Renal cortex interstitium (tissue), 11 donors: Measurements from ENCODE around the gene TMEM11. TPM values are rescaled to one million over a fixed set of nuclear protein-coding genes. Genes with fewer than 3 reads are reported as not detected.
"Not testable (repeated sequence)": the region's sequence is repeated elsewhere in the genome, so short reads cannot be mapped to it uniquely, and the experiment has no call there.

Experiments used
- DNase-seq, 11 donors: peaks; one replicate each; pipeline ENCODE4 v3.0.0-alpha.2; 2013; ENCODE audit warnings: low read depth in 9 of 11, low spot score in 4 of 11; ENCODE audit errors: extremely low read depth in 1 of 11
- polyA plus RNA-seq, 3 donors: library from polyadenylated mRNA; unstranded; fragments of 120-200 nt; gene quantifications; one replicate each; pipeline ENCODE4 v1.2.1, GENCODE V29; 2013; ENCODE audit not compliant: insufficient read length in 3 of 3

Gene TMEM11
- polyA plus RNA-seq, 3 donors: 20.4 to 24.7 (median 24.4) TPM

DNA sequence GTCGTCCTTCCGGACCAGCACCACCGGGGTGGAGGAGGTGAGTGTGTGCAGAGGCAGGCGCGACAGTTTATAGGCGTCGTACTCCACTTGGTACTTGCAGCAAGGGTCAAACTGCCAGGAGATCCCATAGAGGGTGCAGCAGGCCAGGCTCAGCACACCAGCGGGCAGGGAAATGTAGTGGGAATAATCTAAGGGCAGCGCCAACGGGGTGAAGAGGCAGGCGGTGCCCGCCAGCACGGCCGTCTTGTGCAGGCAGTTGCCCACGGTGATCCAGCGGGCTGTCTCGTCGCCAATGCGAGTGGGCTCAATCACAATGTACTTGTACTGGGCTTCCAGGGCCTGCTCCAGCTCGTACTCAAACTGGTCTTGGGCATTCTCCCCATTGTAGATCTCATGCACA lies 15.6 kb downstream of the TMEM11 start:
- no peak for DNase-seq

DNA sequence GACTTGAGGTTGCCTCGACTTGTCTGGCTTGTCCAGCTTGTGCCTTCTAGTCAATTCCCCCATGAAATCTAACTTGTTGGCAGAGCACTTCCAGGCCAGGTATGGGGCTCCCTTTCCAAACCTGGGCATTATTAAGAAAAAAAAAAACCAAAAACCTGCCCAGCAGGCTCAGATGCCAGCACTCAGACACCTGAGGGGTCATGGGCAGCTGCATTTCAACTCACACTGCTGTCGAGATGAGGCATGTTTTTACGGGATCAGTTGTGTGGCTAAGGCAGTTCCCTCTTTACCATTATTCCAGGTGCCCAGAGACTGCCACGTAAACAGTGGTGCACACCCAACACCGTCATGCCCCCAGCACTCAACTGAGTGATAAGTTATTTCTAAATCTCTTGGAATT lies 17.8 kb downstream of the TMEM11 start:
- DNase-seq: no peak

DNA sequence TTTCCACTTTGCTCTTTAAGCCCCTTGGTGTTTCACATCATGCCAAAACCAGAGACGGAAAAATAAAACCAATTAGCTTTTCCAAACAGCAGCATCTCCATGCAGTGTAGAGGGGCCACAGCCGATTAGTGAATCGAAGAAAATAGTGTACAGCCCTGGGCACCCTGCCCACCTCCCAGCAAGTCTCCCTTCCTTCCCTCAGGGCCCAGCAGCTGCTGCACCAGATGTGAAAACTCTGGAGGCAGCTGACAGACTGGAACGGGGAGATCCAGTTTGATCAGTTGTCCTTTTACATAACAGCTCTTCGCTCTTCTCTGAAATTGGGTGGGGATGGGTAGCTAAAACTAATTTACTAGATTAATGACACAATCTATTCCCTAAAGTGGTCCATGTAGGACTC lies 19.3 kb downstream of the TMEM11 start:
- no peak for DNase-seq

DNA sequence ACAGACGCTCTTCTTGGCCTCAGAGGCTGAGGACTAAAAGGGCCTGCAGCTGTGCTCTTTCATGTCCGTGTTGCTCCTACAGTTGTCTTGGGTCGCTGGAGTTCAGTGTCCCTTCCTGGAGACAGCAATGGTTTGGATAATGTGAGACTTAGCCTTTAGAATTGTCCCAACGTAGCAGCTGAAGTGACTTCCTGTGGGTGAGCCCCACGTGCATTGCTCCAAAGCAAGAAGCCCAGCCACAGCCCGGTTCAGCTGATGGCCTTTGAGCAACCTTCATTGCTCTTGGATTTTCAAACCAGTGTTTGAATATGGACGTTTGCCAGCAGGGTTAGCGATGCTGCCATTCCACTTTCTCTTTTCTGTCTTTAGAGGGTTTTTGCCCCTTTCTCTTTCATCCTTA lies 19.7 kb downstream of the TMEM11 start:
- DNase-seq: no peak

DNA sequence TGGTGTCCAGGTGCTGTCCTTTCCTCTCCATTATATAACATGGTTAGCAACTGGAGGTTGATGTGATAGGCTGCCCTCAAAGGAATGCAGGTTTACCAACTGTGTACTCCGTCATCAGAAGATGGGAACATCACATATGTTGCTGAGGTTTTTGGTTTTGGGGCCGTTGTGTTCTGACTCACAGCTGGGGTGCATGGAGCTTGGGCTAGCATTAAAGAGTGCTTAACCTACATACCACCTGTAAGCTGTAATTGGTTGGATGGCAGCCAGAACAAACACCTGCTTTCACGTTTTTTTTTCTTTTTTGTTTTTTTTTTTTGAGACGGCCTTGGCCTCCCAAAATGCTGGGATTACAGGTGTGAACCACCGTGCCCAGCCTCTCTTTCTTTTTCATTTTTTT lies 20.9 kb downstream of the TMEM11 start:
- DNase-seq: no peak

GRCh38 chr17:21192414-21192813 lies 21.5 kb downstream of the TMEM11 start:
- not testable (repeated sequence) for DNase-seq

DNA sequence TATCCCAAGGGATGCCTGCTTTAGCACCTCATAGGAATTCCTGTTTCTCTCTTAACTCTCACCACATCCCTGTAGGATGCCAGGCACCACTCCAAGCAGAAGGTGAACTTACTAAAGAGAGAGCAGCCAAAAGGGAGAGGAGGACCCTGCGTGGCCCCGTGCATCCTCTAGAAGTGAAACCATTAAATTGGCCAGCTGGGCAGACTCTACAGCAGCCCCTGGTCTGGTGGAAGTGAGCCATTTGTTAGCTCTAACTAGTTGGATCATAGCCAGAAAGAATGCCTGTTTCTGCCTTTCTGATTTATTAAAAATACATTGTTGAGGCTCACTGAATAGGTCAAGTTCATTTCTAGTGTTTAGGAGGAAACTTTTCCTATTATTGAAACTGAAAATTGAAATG lies 22.3 kb downstream of the TMEM11 start:
- no peak for DNase-seq

- DNase-seq: no peak
Measured at GRCh38 chr17:21190078-21190477, 23.9 kb downstream of the TMEM11 start.

GRCh38 chr17:21189361-21189760 lies 24.6 kb downstream of the TMEM11 start:
- no peak for DNase-seq

GRCh38 chr17:21186399-21187187 lies 27.4 kb downstream of the TMEM11 start:
- no peak for DNase-seq

GRCh38 chr17:21185061-21185460 lies 28.9 kb downstream of the TMEM11 start:
- no peak for DNase-seq

- no peak for DNase-seq
Measured at GRCh38 chr17:21184570-21184969, 29.4 kb downstream of the TMEM11 start.

DNA sequence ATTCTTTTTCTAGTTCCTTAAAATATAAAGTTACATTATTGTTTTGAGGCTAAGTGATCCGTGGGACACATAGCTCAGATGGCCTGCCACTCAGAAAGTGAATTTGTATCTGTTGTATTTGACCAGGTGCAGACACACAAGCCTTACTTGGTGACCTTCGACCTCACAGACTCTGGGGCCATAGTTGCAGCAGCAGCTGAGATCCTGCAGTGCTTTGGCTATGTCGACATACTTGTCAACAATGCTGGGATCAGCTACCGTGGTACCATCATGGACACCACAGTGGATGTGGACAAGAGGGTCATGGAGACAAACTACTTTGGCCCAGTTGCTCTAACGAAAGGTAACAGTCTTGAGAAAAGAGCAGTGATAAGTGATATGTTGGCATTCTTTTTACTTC lies 30.5 kb downstream of the TMEM11 start:
- DNase-seq: no peak

DNA sequence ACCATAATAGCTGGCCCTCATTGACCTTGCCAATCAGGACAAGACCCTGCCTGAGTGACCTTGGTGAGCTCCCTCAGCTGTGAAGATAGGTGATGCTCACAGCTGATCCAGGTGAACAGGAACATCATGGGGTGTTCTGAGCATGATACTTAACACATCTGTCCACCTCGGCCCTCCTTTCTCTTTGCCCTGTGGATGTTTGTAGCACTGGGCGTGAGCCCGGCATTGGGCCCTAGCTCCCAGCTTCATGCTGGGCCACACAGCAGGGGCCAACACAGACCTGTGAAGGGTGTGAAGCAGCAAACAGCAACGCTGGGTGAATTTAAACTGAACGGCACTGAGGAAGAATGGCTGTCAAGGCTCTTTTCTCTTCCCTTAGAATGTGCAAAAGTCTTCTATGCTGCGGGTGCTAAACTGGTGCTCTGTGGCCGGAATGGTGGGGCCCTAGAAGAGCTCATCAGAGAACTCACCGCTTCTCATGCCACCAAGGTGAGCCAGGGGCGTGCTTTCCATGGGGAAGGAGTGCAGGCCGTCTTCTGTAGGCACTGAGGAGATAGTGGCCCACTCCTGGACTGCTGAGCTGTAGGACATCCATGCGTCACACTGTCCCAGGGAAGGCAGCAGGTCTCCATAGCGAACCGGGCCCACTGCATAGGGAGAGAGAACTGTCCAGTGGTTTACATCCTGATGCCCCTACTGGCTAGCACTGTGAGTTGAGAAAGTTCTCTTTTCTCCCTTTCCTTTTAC lies 35.9 kb downstream of the TMEM11 start:
- no peak for DNase-seq

GRCh38 chr17:21177401-21177800 lies 36.6 kb downstream of the TMEM11 start:
- DNase-seq: no peak

GRCh38 chr17:21176773-21177395 lies 37.1 kb downstream of the TMEM11 start:
- no peak for DNase-seq

GRCh38 chr17:21174713-21175112 lies 39.2 kb downstream of the TMEM11 start:
- DNase-seq: no peak

DNA sequence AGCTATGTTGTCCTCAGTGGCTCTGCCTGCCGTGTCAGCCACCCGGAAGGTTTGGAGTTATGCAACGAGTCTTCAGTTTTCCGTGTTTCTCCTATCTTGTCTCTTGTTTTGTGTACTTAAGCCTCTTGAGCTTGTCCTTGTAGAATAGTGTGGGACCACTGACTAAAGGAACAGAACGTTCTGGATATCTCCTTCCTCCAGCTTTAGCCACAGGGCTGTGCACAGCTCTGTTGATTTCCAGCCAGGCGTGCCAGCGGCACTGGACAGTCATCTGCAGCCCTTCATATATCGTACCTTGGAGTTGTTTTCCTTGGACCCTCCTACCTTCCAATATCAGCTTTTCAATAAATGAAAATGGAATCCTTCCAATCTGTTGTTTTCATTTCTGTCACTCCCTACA lies 39.8 kb downstream of the TMEM11 start:
- no peak for DNase-seq

GRCh38 chr17:21173543-21173942 lies 40.4 kb downstream of the TMEM11 start:
- DNase-seq: no peak

- DNase-seq: no peak
Measured at GRCh38 chr17:21172846-21173245, 41.1 kb downstream of the TMEM11 start.
